OCI-LY1 (cell line): ENCODE data around the gene AGTPBP1.
"Not testable (repeated sequence)": the region's sequence is repeated elsewhere in the genome, so short reads cannot be mapped to it uniquely, and the experiment has no call there.

Experiments used
- H2AFZ ChIP-seq: fragments of 200-600 bp; sonication (generic), shearing (Covaris generic); 2 replicates; pipeline ENCODE4 v1.6.0; 2014; ENCODE audit warnings: antibody characterized with exemption, mild to moderate bottlenecking, low read length
- H3F3A ChIP-seq: fragments of 200-600 bp; sonication (generic), shearing (Covaris generic); 2 replicates; pipeline ENCODE4 v1.6.0; 2014; ENCODE audit warnings: mild to moderate bottlenecking, antibody characterized with exemption, low read length, moderate library complexity; ENCODE audit not compliant: insufficient read depth
- H3K27ac ChIP-seq: fragments of 200-600 bp; sonication (generic); 2 replicates; pipeline ENCODE4 v1.5.1; 2014; ENCODE audit warnings: low read length, mixed run types, mild to moderate bottlenecking, low read depth; ENCODE audit not compliant: poor library complexity, severe bottlenecking
- H3K27me3 ChIP-seq: fragments of 200-600 bp; sonication (generic); 2 replicates; pipeline ENCODE4 v1.6.0; 2014; ENCODE audit warnings: antibody characterized with exemption, mild to moderate bottlenecking, low read length, moderate library complexity; ENCODE audit not compliant: insufficient read depth
- H3K36me3 ChIP-seq: fragments of 200-600 bp; sonication (generic); 2 replicates; pipeline ENCODE4 v1.6.1; 2014; ENCODE audit warnings: mild to moderate bottlenecking, antibody characterized with exemption, low read length, moderate library complexity, mixed read lengths; ENCODE audit not compliant: insufficient read depth
- H3K4me1 ChIP-seq: fragments of 200-600 bp; sonication (generic); 2 replicates; pipeline ENCODE4 v1.5.1; 2014; ENCODE audit warnings: mild to moderate bottlenecking, low read length, moderate library complexity; ENCODE audit not compliant: insufficient read depth, severe bottlenecking
- H3K4me2 ChIP-seq: fragments of 200-600 bp; sonication (generic), shearing (Covaris generic); 2 replicates; pipeline ENCODE4 v1.6.1; 2014; ENCODE audit warnings: low read length
- H3K4me3 ChIP-seq: fragments of 200-600 bp; sonication (generic); 2 replicates; pipeline ENCODE4 v1.5.1; 2014; ENCODE audit warnings: low read length, low read depth, mild to moderate bottlenecking, mixed read lengths; ENCODE audit not compliant: poor library complexity, severe bottlenecking
- H3K79me2 ChIP-seq: fragments of 200-600 bp; shearing (Covaris generic); 2 replicates; pipeline ENCODE4 v1.6.1; 2016; ENCODE audit warnings: mixed run types, low read length, mixed read lengths; ENCODE audit not compliant: insufficient read depth
- H3K9ac ChIP-seq: fragments of 200-600 bp; sonication (generic), shearing (Covaris generic); 2 replicates; pipeline ENCODE4 v1.6.1; 2014; ENCODE audit warnings: mild to moderate bottlenecking, low read length, mixed read lengths
- H3K9me2 ChIP-seq: fragments of 200-600 bp; sonication (generic), shearing (Covaris generic); 2 replicates; pipeline ENCODE4 v1.6.1; 2014; ENCODE audit warnings: low read depth, mild to moderate bottlenecking, low read length, mixed read lengths
- H3K9me3 ChIP-seq: fragments of 200-600 bp; shearing (Covaris generic); 2 replicates; pipeline ENCODE4 v1.6.1; 2014; ENCODE audit warnings: low read length, mixed read lengths
- H4K20me1 ChIP-seq: fragments of 200-600 bp; sonication (generic), shearing (Covaris generic); 2 replicates; pipeline ENCODE4 v1.6.0; 2016; ENCODE audit warnings: mild to moderate bottlenecking, low read length; ENCODE audit not compliant: insufficient read depth
- CTCF ChIP-seq: fragments of 200-600 bp; sonication (generic), shearing (Covaris generic); IDR thresholded peaks from 2 replicates; pipeline ENCODE4 v1.5.1; 2017; ENCODE audit warnings: mild to moderate bottlenecking, antibody characterized with exemption, low read length, moderate library complexity, mixed read lengths
- EZH2 ChIP-seq: fragments of 200-600 bp; sonication (generic), shearing (Covaris generic); IDR thresholded peaks from 2 replicates; pipeline ENCODE4 v1.8.0; 2017; ENCODE audit warnings: borderline replicate concordance, mixed run types, mild to moderate bottlenecking, antibody characterized with exemption, low read length, moderate library complexity, mixed read lengths

AGTPBP1 gene

GRCh38 chr9:85756216-85756615, 14.5 kb upstream of the AGTPBP1 start:
- not testable (repeated sequence) for H3K27ac ChIP-seq, H3K4me1 ChIP-seq, H3K4me3 ChIP-seq, H3K4me2 ChIP-seq, H3F3A ChIP-seq, H3K27me3 ChIP-seq, H3K9ac ChIP-seq, H3K9me3 ChIP-seq, H3K36me3 ChIP-seq, H3K9me2 ChIP-seq, H4K20me1 ChIP-seq, H3K79me2 ChIP-seq, H2AFZ ChIP-seq

- H3K9ac ChIP-seq: no peak overlapping the region
- H2AFZ ChIP-seq: no peak overlapping the region
- no peaks in the 10 kb centered on the region for H3K9me2 ChIP-seq
- peaks cover 16% of the 10 kb centered on the region for H3K4me1 ChIP-seq
- H4K20me1 ChIP-seq: no peaks in the 10 kb centered on the region
- H3K79me2 ChIP-seq: no peaks in the 10 kb centered on the region
- no peak overlapping the region for H3K27ac ChIP-seq
- no peaks in the 10 kb centered on the region for H3K27me3 ChIP-seq
- no peak overlapping the region for H3K4me2 ChIP-seq
- H3F3A ChIP-seq: no peaks in the 10 kb centered on the region
- H3K36me3 ChIP-seq: no peaks in the 10 kb centered on the region
- no peaks in the 10 kb centered on the region for H3K9me3 ChIP-seq
- TF ChIP-seq EZH2 (no peak), CTCF (no peak)
- H3K4me3 ChIP-seq: no peak overlapping the region
Observed at GRCh38 chr9:85746309-85746708, 4.6 kb upstream of the AGTPBP1 start.

- H3K27me3 ChIP-seq: no peaks in the 10 kb centered on the region
- peaks cover 24% of the 10 kb centered on the region for H3K4me1 ChIP-seq
- H3K79me2 ChIP-seq: peaks cover 9% of the 10 kb centered on the region
- H3F3A ChIP-seq: no peaks in the 10 kb centered on the region
- TF ChIP-seq CTCF (no peak), EZH2 (no peak)
- no peaks in the 10 kb centered on the region for H3K36me3 ChIP-seq
- no peak overlapping the region for H3K4me3 ChIP-seq
- H3K27ac ChIP-seq: no peak overlapping the region
- H4K20me1 ChIP-seq: no peaks in the 10 kb centered on the region
- no peaks in the 10 kb centered on the region for H3K9me3 ChIP-seq
- H2AFZ ChIP-seq: no peak overlapping the region
- H3K4me2 ChIP-seq: no peak overlapping the region
- no peaks in the 10 kb centered on the region for H3K9me2 ChIP-seq
- no peak overlapping the region for H3K9ac ChIP-seq
Observed at GRCh38 chr9:85745203-85745602, 3.4 kb upstream of the AGTPBP1 start.

GRCh38 chr9:85744480-85744879, 2.7 kb upstream of the AGTPBP1 start:
- peaks cover 14% of the 10 kb centered on the region for H3K79me2 ChIP-seq
- no peaks in the 10 kb centered on the region for H3K36me3 ChIP-seq
- no peak overlapping the region for H3K4me3 ChIP-seq
- H3K9me2 ChIP-seq: no peaks in the 10 kb centered on the region
- no peak overlapping the region for H3K4me2 ChIP-seq
- H3K9ac ChIP-seq: no peak overlapping the region
- H3F3A ChIP-seq: no peaks in the 10 kb centered on the region
- H3K4me1 ChIP-seq: peaks cover 31% of the 10 kb centered on the region
- H3K27me3 ChIP-seq: no peaks in the 10 kb centered on the region
- H3K9me3 ChIP-seq: no peaks in the 10 kb centered on the region
- H2AFZ ChIP-seq: no peak overlapping the region
- TF ChIP-seq CTCF (no peak), EZH2 (no peak)
- no peaks in the 10 kb centered on the region for H4K20me1 ChIP-seq
- H3K27ac ChIP-seq: no peak overlapping the region
